Gastroesophageal sphincter (tissue), 4 donors: ENCODE data around the gene TUBGCP6. TPM values are rescaled to one million over a fixed set of nuclear protein-coding genes. Genes with fewer than 3 reads are reported as not detected.

Source experiments
- ATAC-seq: fragments of 150-250 bp; one replicate; pipeline ENCODE4 v1.9.1; 2016; ENCODE audit warnings: mild to moderate bottlenecking, moderate library complexity
- H3K27ac ChIP-seq, 4 donors: fragments of 200-600 bp; sonication (generic) in 3 of 4; 1 replicate in 3 of 4; 2 replicates in 1 of 4; pipeline ENCODE4 v1.5.1; 2016 to 2019
- H3K27me3 ChIP-seq: fragments of 200-600 bp; sonication (generic); one replicate; pipeline ENCODE4 v1.5.1; 2019
- H3K36me3 ChIP-seq, 2 donors: fragments of 200-600 bp; sonication (generic); one replicate each; pipeline ENCODE4 v1.5.1; 2019; ENCODE audit warnings: control low read depth in 1 of 2
- H3K4me1 ChIP-seq, 3 donors: fragments of 200-600 bp; sonication (generic); 1 replicate in 2 of 3; 2 replicates in 1 of 3; pipeline ENCODE4 v1.5.1; 2016 to 2019; ENCODE audit warnings: control low read depth in 2 of 3
- H3K4me3 ChIP-seq, 2 donors: fragments of 200-600 bp; sonication (generic); one replicate each; pipeline ENCODE4 v1.5.1; 2019; ENCODE audit warnings: mild to moderate bottlenecking in 1 of 2, moderate library complexity in 1 of 2
- H3K9me3 ChIP-seq, 3 donors: fragments of 200-600 bp; sonication (generic); one replicate each; pipeline ENCODE4 v1.5.1; 2017 to 2019; ENCODE audit warnings: control low read depth in 2 of 3
- CTCF ChIP-seq, 4 experiments: fragments of 200-600 bp in 2 of 4; fragments of 450-650 bp in 2 of 4; sonication (generic) in 1 of 4; IDR thresholded peaks; one replicate each; pipeline ENCODE4 v1.5.1; 2017 to 2019; ENCODE audit warnings: antibody characterized with exemption in 4 of 4, mild to moderate bottlenecking in 2 of 4, moderate library complexity in 2 of 4
- EP300 ChIP-seq: sonication (generic); formaldehyde crosslinking; IDR thresholded peaks from one replicate; pipeline ENCODE4 v1.6.1; 2017; ENCODE audit warnings: antibody characterized with exemption, mild to moderate bottlenecking
- POLR2A ChIP-seq, 2 donors: fragments of 450-650 bp; IDR thresholded peaks; one replicate each; pipeline ENCODE4 v1.6.1; 2017; ENCODE audit warnings: antibody characterized with exemption in 2 of 2, mild to moderate bottlenecking in 2 of 2, moderate library complexity in 1 of 2
- POLR2AphosphoS5 ChIP-seq: sonication (generic); formaldehyde crosslinking; IDR thresholded peaks from one replicate; pipeline ENCODE4 v1.6.1; 2017; ENCODE audit warnings: antibody characterized with exemption
- WGBS, 2 donors: methylation state at CpG; one replicate each; pipeline ENCODE4 v1.1.5; 2018; ENCODE audit warnings: low coverage in 1 of 2; 5-methylcytosine and 5-hydroxymethylcytosine counted together
- total RNA-seq, 4 donors: library from RNA; depleted of rRNA; stranded (reverse); fragments of >200 nt; gene quantifications; one replicate each; pipeline ENCODE4 v1.1.0, GENCODE V29; 2016

TUBGCP6 gene
- total RNA-seq, 4 donors from 2014 or later = 26.1 to 48.3 (median 37.4) TPM

DNA sequence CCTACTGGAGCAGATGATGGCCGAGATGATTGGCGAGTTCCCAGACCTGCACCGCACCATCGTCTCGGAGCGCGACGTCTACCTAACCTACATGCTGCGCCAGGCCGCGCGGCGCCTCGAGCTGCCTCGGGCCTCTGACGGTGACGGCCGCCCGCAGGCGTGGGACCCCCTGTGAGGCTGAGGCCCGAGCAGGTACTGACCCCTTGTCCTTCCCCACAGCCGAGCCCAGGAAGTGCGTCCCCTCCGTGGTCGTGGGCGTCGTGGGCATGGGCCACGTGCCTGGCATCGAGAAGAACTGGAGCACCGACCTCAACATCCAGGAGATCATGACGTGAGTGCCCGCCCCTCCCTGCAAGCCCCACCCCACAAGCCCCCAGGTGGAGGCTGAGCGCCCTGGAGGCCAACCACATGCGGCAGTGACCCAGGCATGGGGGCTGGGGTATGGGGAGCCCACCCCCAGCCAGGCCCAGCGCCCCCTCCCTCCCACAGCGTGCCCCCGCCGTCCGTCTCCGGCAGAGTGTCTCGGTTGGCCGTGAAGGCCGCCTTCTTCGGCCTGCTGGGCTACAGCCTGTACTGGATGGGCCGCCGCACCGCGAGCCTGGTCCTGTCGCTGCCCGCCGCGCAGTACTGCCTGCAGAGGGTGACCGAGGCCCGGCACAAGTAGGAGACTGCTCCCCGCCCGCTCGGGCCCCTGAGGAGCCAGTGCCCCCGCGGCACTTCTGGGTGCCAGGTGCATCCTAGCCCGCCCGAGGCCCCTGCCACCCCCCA is 46.8 kb downstream of the TUBGCP6 start:
- TF ChIP-seq POLR2A (IDR thresholded peaks at IDR 0.05) = no peak
- TF ChIP-seq CTCF (IDR thresholded peaks at IDR 0.05) = no peak
- no peak for TF ChIP-seq POLR2AphosphoS5
- no peak for TF ChIP-seq EP300
- Histone ChIP-seq H3K27ac (no peak overlapping the region), H3K9me3 (no peaks in the 10 kb centered on the region), H3K27me3 (no peaks in the 10 kb centered on the region), H3K4me3 (no peak overlapping the region), H3K36me3 (peaks cover 0 to 54% of the 10 kb centered on the region in 2 donors), H3K4me1 (peaks cover 0 to 39% (median 14%) of the 10 kb centered on the region in 3 donors)
- no peak for ATAC-seq
- WGBS, 2 donors = no CpG with 5 or more reads among the region's 61 CpGs

- ATAC-seq = no peak
- H3K4me1 ChIP-seq = peaks cover 0 to 39% (median 9%) of the 10 kb centered on the region in 3 donors
- no peak overlapping the region for H3K27ac ChIP-seq
- no peaks in the 10 kb centered on the region for H3K9me3 ChIP-seq
- peaks cover 0 to 56% of the 10 kb centered on the region in 2 donors for H3K36me3 ChIP-seq
- no peaks in the 10 kb centered on the region for H3K27me3 ChIP-seq
- TF ChIP-seq POLR2A (IDR thresholded peaks at IDR 0.05) = no peak
- no peak for TF ChIP-seq CTCF (IDR thresholded peaks at IDR 0.05)
- TF ChIP-seq EP300 = no peak
- TF ChIP-seq POLR2AphosphoS5 = no peak
- no peak overlapping the region for H3K4me3 ChIP-seq
- no CpG with 5 or more reads among the region's 23 CpGs for WGBS, 2 donors
These were observed 47.6 kb downstream of the TUBGCP6 start for GRCh38 chr22:50197000-50197800.

- no peak overlapping the region for H3K27ac ChIP-seq
- peaks cover 0 to 39% (median 6%) of the 10 kb centered on the region in 3 donors for H3K4me1 ChIP-seq
- no CpG with 5 or more reads among the region's 18 CpGs for WGBS, 2 donors
- H3K27me3 ChIP-seq = no peaks in the 10 kb centered on the region
- no peaks in the 10 kb centered on the region for H3K9me3 ChIP-seq
- no peak for ATAC-seq
- peaks cover 0 to 56% of the 10 kb centered on the region in 2 donors for H3K36me3 ChIP-seq
- H3K4me3 ChIP-seq = no peak overlapping the region
- TF ChIP-seq CTCF (IDR thresholded peaks at IDR 0.05) (no peak), EP300 (no peak), POLR2A (IDR thresholded peaks at IDR 0.05) (no peak), POLR2AphosphoS5 (no peak)
These were observed 48.6 kb downstream of the TUBGCP6 start for GRCh38 chr22:50196256-50196655.

DNA sequence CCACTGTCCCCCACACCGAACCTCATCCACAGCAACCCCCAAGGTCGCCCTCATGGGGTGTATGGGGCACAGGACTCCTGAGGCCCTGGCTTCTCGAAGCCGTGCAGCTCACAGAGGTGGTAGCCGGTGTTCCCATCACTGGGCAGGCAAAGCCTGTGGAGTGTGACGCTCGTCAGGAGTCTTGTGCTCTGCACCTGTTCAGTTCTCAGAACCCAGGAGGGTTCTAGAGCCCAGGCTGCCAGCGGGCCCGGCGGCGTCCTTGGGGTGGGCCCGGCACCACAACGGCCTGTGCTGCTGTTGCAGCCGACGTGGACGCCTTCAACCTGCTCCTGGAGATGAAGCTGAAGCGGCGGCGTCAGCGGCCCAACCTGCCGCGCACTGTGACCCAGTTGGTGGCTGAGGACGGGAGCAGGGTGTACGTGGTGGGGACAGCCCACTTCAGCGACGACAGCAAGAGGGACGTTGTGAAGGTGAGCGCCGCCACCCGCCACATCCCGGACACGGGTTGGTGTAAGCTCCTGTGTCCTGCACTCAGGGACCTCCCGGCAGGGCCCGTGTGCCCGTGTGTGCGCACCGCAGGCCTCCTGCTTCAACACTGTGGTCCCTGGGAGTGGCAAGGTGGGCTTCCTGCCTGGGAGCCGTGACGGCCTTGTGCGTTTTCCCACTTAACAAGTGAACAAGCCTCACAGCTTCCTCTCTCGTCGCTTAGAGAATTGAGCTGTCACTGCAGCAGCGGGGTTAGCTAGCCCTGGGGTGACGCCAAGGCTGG is 50.6 kb downstream of the TUBGCP6 start:
- WGBS, 2 donors = 80% methylated on average over 1 of the region's 44 CpGs; no CpG with 5 or more reads in 1 of the 2 donors
- H3K27ac ChIP-seq = no peak overlapping the region
- H3K4me1 ChIP-seq = peaks cover 0 to 47% (median 19%) of the 10 kb centered on the region in 3 donors
- ATAC-seq = no peak
- H3K9me3 ChIP-seq = no peaks in the 10 kb centered on the region
- H3K4me3 ChIP-seq = no peak overlapping the region
- TF ChIP-seq EP300 (no peak), POLR2AphosphoS5 (no peak), POLR2A (IDR thresholded peaks at IDR 0.05) (no peak), CTCF (IDR thresholded peaks at IDR 0.05) (no peak)
- H3K27me3 ChIP-seq = no peaks in the 10 kb centered on the region
- peaks cover 0 to 56% of the 10 kb centered on the region in 2 donors for H3K36me3 ChIP-seq
